Measurements from ENCODE around the gene TCFL5.

Gene TCFL5

DNA sequence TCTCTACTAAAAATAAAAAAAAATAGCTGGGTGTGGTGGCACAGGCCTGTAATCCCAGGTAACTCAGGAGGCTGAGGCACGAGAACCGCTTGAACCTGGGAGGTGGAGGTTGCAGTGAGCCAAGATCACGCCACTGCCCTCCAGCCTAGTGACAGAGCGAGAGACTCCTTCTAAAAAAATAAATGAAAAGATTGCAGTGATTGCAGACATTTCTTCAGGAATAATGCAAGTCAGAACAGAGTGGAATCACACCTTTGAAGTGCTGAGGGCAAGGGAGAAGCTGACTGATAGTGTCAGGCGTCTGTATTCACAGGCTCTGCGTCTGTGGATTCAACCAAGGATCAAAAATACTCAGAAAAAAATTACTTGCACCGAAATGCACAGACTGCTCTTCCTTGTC, 2.6 kb upstream of the TCFL5 start:
- Histone ChIP-seq H3K27ac (ENCODE audit: low read depth, low read length) (no peak overlapping the region), H3K9ac (ENCODE audit: low read length) (no peak overlapping the region), H3K4me3 (ENCODE audit: insufficient read depth, low read length, poor library complexity, severe bottlenecking) (no peak overlapping the region), H3K79me2 (ENCODE audit: insufficient read depth, low read length) (no peaks in the 10 kb centered on the region), H3K9me3 (ENCODE audit: insufficient read depth, low read length) (no peaks in the 10 kb centered on the region), H3K36me3 (ENCODE audit: low read length) (no peaks in the 10 kb centered on the region), H3K9me2 (replicated peaks; ENCODE audit: insufficient read depth, low read length) (no peaks in the 10 kb centered on the region), H3F3A (ENCODE audit: insufficient read depth) (peaks cover 8% of the 10 kb centered on the region), H2AFZ (ENCODE audit: low read depth, low read length, severe bottlenecking) (no peak overlapping the region), H4K20me1 (ENCODE audit: low read depth, low read length) (no peaks in the 10 kb centered on the region), H3K4me2 (ENCODE audit: low read depth, low read length, poor library complexity, severe bottlenecking) (no peak overlapping the region), H3K27me3 (ENCODE audit: low read length) (no peaks in the 10 kb centered on the region)
- TF ChIP-seq EZH2phosphoT487 (conservative IDR thresholded peaks at IDR 0.05; ENCODE audit: low read length) = no peak

- H3K9ac ChIP-seq (ENCODE audit: low read length) = peak overlapping the region; percentile 37; the same call in 1 of the 2 replicates
- H3F3A ChIP-seq (ENCODE audit: insufficient read depth) = peaks cover 11% of the 10 kb centered on the region
- no peaks in the 10 kb centered on the region for H3K79me2 ChIP-seq (ENCODE audit: insufficient read depth, low read length)
- no peaks in the 10 kb centered on the region for H3K9me3 ChIP-seq (ENCODE audit: insufficient read depth, low read length)
- no peaks in the 10 kb centered on the region for H3K36me3 ChIP-seq (ENCODE audit: low read length)
- TF ChIP-seq CTCF (IDR thresholded peaks at IDR 0.05; ENCODE audit: insufficient read depth, low read length, poor library complexity, severe bottlenecking) = no peak
- TF ChIP-seq EZH2phosphoT487 (conservative IDR thresholded peaks at IDR 0.05; ENCODE audit: low read length) = no peak
- H2AFZ ChIP-seq (ENCODE audit: low read depth, low read length, severe bottlenecking) = no peak overlapping the region
- peak overlapping the region; percentile 40 for H3K4me2 ChIP-seq (ENCODE audit: low read depth, low read length, poor library complexity, severe bottlenecking)
- no peaks in the 10 kb centered on the region for H3K9me2 ChIP-seq (replicated peaks; ENCODE audit: insufficient read depth, low read length)
- H4K20me1 ChIP-seq (ENCODE audit: low read depth, low read length) = no peaks in the 10 kb centered on the region
- H3K27ac ChIP-seq (ENCODE audit: low read depth, low read length) = no peak overlapping the region
- H3K27me3 ChIP-seq (ENCODE audit: low read length) = no peaks in the 10 kb centered on the region
- H3K4me3 ChIP-seq (ENCODE audit: insufficient read depth, low read length, poor library complexity, severe bottlenecking) = peak overlapping the region; percentile 55
Observed at GRCh38 chr20:62860924-62861691, 514 bp downstream of the TCFL5 start.

- Histone ChIP-seq H2AFZ (ENCODE audit: low read depth, low read length, severe bottlenecking) (no peak overlapping the region), H3K9ac (ENCODE audit: low read length) (no peak overlapping the region)
Observed at GRCh38 chr20:62860391-62860923, 1.2 kb downstream of the TCFL5 start.

More at GRCh38 chr20:62860391-62860923, 1.2 kb downstream of the TCFL5 start:
- Histone ChIP-seq H4K20me1 (ENCODE audit: low read depth, low read length) (no peaks in the 10 kb centered on the region), H3K36me3 (ENCODE audit: low read length) (no peaks in the 10 kb centered on the region), H3K27ac (ENCODE audit: low read depth, low read length) (no peak overlapping the region), H3K9me3 (ENCODE audit: insufficient read depth, low read length) (no peaks in the 10 kb centered on the region), H3K79me2 (ENCODE audit: insufficient read depth, low read length) (no peaks in the 10 kb centered on the region), H3K4me2 (ENCODE audit: low read depth, low read length, poor library complexity, severe bottlenecking) (peak overlapping the region; percentile 26), H3K4me3 (ENCODE audit: insufficient read depth, low read length, poor library complexity, severe bottlenecking) (no peak overlapping the region), H3K9me2 (replicated peaks; ENCODE audit: insufficient read depth, low read length) (no peaks in the 10 kb centered on the region), H3K27me3 (ENCODE audit: low read length) (no peaks in the 10 kb centered on the region), H3F3A (ENCODE audit: insufficient read depth) (peaks cover 11% of the 10 kb centered on the region)
- TF ChIP-seq EZH2phosphoT487 (conservative IDR thresholded peaks at IDR 0.05; ENCODE audit: low read length) (no peak), CTCF (IDR thresholded peaks at IDR 0.05; ENCODE audit: insufficient read depth, low read length, poor library complexity, severe bottlenecking) (no peak)

All from SU-DHL-6 (cell line).